Activated naive CD8-positive, alpha-beta T cell treated with anti-CD3 and anti-CD28 coated beads, Interleukin-2, amount 10 ng/mL, durations not matched to agents 7 days and 5 days (primary cell): ENCODE measurements around the gene SRRM3. TPM values are rescaled to one million over a fixed set of nuclear protein-coding genes. Genes with fewer than 3 reads are reported as not detected.
"Not testable (repeated sequence)": the region's sequence is repeated elsewhere in the genome, so short reads cannot be mapped to it uniquely, and the experiment has no call there.

Experiments
- ATAC-seq: fragments of 150-1000 bp; cut with Tn5 transposase; one replicate; pipeline ENCODE4 v1.10.0; 2021; ENCODE audit warnings: low read depth, moderate library complexity
- POLR2A ChIA-PET: fragments of 350-600 bp; sonication (Branson Sonifier 250); formaldehyde crosslinking; loops from one replicate; lab custom pipeline; 2021; ENCODE audit warnings: antibody characterized with exemption; lab: Charles Lee
- DNase-seq: peaks from one replicate; pipeline ENCODE4 v3.0.0; 2021
- H3K27ac Mint-ChIP-seq: one replicate; pipeline ENCODE4 v1.8.0; 2022; ENCODE audit warnings: mild to moderate bottlenecking, mixed read lengths
- H3K27me3 Mint-ChIP-seq: one replicate; pipeline ENCODE4 v1.8.0; 2022; ENCODE audit warnings: mild to moderate bottlenecking, moderate library complexity, mixed read lengths
- H3K36me3 Mint-ChIP-seq: one replicate; pipeline ENCODE4 v1.8.0; 2021; ENCODE audit warnings: mild to moderate bottlenecking, mixed read lengths
- H3K4me1 Mint-ChIP-seq: one replicate; pipeline ENCODE4 v1.8.0; 2021; ENCODE audit warnings: mixed read lengths
- H3K4me3 Mint-ChIP-seq: one replicate; pipeline ENCODE4 v1.8.0; 2022; ENCODE audit warnings: mild to moderate bottlenecking, moderate library complexity, mixed read lengths
- H3K9me3 Mint-ChIP-seq: one replicate; pipeline ENCODE4 v1.8.0; 2021; ENCODE audit warnings: mixed read lengths
- total RNA-seq, 2 experiments: library from RNA; stranded (reverse); gene quantifications; one replicate each; pipeline ENCODE4 v1.2.3, GENCODE V29; 2021

The SRRM3 gene
- total RNA-seq, 2 experiments from 2014 or later, result not detected

DNA sequence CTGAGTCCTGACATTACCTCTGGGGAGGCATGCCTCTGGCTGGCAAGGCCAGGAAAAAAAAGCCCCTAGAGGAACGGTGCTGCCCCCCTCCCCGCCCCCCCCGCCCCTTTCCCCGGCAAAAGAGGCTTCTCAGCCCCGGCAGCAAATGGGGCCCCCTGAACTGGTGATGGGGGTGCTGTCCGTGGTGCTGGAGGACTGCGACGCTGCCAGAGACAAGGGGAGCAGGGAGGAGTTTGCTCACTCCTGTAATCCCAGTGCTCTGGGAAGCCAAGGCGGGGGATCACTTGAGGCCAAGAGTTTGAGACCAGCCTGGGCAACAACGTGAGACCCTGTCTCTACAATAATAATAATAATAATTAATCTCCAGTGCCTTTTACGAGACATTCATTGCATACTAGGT, 23.7 kb downstream of the SRRM3 start:
- H3K27me3 Mint-ChIP-seq, result peaks cover 13% of the 10 kb centered on the region
- peak; percentile 70 for DNase-seq
- no peak overlapping the region for H3K27ac Mint-ChIP-seq
- POLR2A ChIA-PET, result no interaction called here
- peak; percentile 71 for ATAC-seq
- no peak overlapping the region for H3K4me3 Mint-ChIP-seq
- no peaks in the 10 kb centered on the region for H3K4me1 Mint-ChIP-seq
- no peaks in the 10 kb centered on the region for H3K36me3 Mint-ChIP-seq
- no peaks in the 10 kb centered on the region for H3K9me3 Mint-ChIP-seq

DNA sequence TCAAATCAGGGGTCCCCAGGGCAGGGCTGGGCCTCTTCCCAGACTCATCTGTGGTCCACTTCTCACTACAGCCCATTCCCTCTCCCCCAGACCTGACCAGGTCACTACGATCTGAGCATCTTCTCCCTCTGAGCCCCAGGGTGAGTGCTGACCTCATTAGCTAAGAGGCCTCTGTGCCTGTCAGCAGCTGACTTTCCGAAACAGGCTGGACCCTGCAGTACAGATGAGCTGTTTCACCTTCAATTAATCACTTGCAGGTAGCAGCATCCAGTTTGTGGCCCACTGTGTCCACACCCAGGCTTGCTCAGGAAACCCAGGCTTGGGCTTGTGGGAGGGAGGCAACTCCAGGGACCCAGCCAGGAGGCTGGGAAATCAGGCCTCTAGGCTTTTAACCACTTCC, 24.3 kb downstream of the SRRM3 start:
- no peak for ATAC-seq
- H3K36me3 Mint-ChIP-seq, result no peaks in the 10 kb centered on the region
- H3K27ac Mint-ChIP-seq, result no peak overlapping the region
- no peak overlapping the region for H3K4me3 Mint-ChIP-seq
- DNase-seq, result no peak
- peaks cover 15% of the 10 kb centered on the region for H3K27me3 Mint-ChIP-seq
- H3K9me3 Mint-ChIP-seq, result no peaks in the 10 kb centered on the region
- POLR2A ChIA-PET, result no interaction called here
- no peaks in the 10 kb centered on the region for H3K4me1 Mint-ChIP-seq

DNA sequence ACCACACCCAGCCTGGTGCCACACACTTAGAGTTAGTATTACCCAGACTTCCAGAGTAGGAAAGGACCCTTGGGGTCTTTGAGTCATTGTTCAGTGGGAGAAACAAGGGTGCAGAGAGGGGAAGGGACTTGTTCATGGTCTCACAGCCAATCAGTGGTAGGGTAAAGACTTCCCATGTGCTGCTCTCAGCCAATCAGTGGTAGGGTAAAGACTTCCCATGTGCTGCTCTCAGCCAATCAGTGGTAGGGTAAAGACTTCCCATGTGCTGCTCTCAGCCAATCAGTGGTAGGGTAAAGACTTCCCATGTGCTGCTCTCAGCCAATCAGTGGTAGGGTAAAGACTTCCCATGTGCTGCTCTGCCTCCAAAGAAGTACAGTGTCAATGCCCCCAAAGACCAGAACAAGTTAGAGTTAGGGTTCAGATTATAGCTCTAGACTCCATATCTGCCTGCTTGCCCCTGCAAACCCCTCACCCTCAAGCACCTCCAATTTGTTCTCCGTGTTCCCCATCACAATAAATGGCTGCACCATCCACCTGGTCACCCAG, 25.3 kb downstream of the SRRM3 start:
- H3K9me3 Mint-ChIP-seq, DNase-seq, H3K27ac Mint-ChIP-seq, H3K4me3 Mint-ChIP-seq, H3K36me3 Mint-ChIP-seq, H3K4me1 Mint-ChIP-seq, POLR2A ChIA-PET, ATAC-seq: not testable (repeated sequence)
- H3K27me3 Mint-ChIP-seq, result peaks cover 17% of the 10 kb centered on the region

DNA sequence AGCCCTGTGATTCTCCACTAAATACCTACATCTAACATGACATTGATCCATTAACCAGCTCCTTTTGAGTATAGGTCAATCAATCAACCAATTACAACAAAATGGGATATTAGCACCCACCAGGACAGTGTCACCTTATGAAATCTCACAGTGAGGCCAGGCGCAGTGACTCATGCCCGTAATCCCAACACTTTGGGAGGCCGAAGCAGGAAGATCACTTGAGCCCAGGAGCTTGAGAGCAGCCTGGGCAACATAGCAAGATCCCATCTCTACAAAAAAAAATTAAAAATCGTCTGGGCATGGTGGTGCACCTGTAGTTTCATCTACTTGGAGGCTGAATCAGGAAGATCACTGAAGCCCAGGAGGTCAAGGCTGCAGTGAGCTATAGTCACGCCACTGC, 28.5 kb downstream of the SRRM3 start:
- Mint-ChIP-seq H3K36me3 (no peaks in the 10 kb centered on the region), H3K4me1 (no peaks in the 10 kb centered on the region), H3K9me3 (no peaks in the 10 kb centered on the region), H3K27me3 (peaks cover 31% of the 10 kb centered on the region), H3K4me3 (no peak overlapping the region), H3K27ac (no peak overlapping the region)
- DNase-seq (no peak), ATAC-seq (no peak)
- POLR2A ChIA-PET, result no interaction called here

DNA sequence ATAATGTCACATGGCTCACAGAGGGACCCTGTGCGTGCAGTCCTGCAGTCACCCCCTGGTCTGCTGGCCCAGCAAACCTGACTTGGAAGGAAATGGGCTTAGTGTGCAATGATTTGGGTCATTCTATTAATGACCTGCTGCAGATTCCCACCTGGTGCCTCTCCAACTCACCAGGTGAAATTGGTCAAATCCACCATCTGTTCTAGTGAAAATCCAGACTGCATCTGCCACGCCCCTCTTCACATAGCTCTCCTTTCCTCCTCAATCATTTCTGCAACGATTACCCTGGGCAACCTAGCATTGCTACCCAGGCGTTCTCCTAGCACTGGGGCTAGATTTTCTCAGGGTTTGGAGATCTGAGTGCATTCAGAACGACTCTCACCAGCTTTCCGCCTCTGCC, 29.4 kb downstream of the SRRM3 start:
- Mint-ChIP-seq H3K4me1 (no peaks in the 10 kb centered on the region), H3K4me3 (no peak overlapping the region), H3K27ac (no peak overlapping the region), H3K36me3 (no peaks in the 10 kb centered on the region), H3K9me3 (no peaks in the 10 kb centered on the region), H3K27me3 (peaks cover 33% of the 10 kb centered on the region)
- POLR2A ChIA-PET, result interaction anchor here (0.7 kb wide), 1 partner anchor 608 kb away, joined by 4 read pairs; no protein-coding TSS in a partner anchor
- no peak for ATAC-seq
- DNase-seq, result no peak

DNA sequence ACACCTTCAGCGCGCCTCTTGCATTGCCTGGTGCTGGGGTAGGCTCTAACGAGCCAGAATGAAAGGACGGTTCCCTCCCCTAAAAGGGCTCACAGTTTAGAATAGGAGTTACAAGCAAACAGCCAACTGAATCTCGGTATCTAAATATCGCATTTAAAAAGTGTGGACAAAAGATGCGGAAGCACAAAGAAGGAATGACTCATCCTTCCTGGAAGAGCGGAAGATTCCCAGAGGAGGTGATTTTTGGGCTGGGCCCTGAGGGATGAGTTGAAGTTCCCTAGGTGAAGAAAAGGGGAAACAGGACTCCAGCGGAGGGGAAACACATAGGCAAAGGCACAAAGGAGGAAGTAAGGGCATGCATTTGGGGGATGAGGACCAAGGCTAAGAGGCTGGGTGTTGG, 29.9 kb downstream of the SRRM3 start:
- no peaks in the 10 kb centered on the region for H3K36me3 Mint-ChIP-seq
- peaks cover 36% of the 10 kb centered on the region for H3K27me3 Mint-ChIP-seq
- H3K27ac Mint-ChIP-seq, result no peak overlapping the region
- H3K4me1 Mint-ChIP-seq, result no peaks in the 10 kb centered on the region
- POLR2A ChIA-PET, result no interaction called here
- DNase-seq (no peak), ATAC-seq (no peak)
- H3K4me3 Mint-ChIP-seq, result no peak overlapping the region
- H3K9me3 Mint-ChIP-seq, result no peaks in the 10 kb centered on the region

DNA sequence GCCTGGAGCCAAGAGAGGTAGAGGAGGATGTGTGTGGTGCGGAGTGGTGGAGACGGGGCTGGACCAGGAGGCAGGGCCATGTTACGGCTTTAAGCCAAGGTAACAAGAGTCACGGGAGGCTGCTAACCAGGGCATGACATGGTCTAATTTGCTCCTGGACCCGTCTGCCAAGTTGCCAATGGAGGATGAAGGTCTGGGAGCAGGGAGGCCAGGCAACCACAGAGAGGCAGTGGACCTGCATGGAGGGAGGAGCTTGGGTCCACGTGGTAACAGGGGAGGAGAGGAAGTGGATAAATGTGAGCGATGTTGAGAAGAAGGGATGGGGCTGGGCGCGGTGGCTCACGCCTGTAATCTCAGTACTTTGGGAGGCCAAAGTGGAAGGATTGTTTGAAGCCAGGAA, 31.0 kb downstream of the SRRM3 start:
- no peak for DNase-seq
- no peaks in the 10 kb centered on the region for H3K36me3 Mint-ChIP-seq
- POLR2A ChIA-PET, result no interaction called here
- no peak overlapping the region for H3K4me3 Mint-ChIP-seq
- no peaks in the 10 kb centered on the region for H3K9me3 Mint-ChIP-seq
- no peak for ATAC-seq
- no peak overlapping the region for H3K27ac Mint-ChIP-seq
- peaks cover 38% of the 10 kb centered on the region for H3K27me3 Mint-ChIP-seq
- no peaks in the 10 kb centered on the region for H3K4me1 Mint-ChIP-seq

GRCh38 chr7:76233538-76234281, 32.0 kb downstream of the SRRM3 start:
- H3K9me3 Mint-ChIP-seq, result no peaks in the 10 kb centered on the region
- POLR2A ChIA-PET, result interaction anchor here (0.6 kb wide), 1 partner anchor 1121 kb away, joined by 3 read pairs; no protein-coding TSS in a partner anchor
- no peaks in the 10 kb centered on the region for H3K4me1 Mint-ChIP-seq
- DNase-seq, result no peak
- no peak overlapping the region for H3K27ac Mint-ChIP-seq
- no peak for ATAC-seq
- H3K27me3 Mint-ChIP-seq, result peaks cover 43% of the 10 kb centered on the region
- H3K36me3 Mint-ChIP-seq, result no peaks in the 10 kb centered on the region
- no peak overlapping the region for H3K4me3 Mint-ChIP-seq

DNA sequence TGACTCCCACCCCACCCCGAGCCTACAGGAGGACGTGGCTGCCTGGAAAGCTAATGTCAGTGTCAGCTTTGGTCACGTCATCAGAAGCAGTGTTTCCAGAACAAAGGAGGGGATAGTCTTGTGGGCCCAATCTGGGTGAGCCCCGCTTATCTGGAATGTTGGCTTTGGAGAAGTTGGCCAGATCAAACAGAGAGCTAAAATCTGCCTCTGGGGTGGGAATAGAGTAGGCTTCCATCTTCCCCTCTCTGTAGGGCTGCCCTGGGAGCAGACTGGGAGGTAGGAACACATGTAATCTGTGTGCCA, 32.5 kb downstream of the SRRM3 start:
- H3K36me3 Mint-ChIP-seq, result no peaks in the 10 kb centered on the region
- POLR2A ChIA-PET, result no interaction called here
- peaks cover 44% of the 10 kb centered on the region for H3K27me3 Mint-ChIP-seq
- H3K27ac Mint-ChIP-seq, result no peak overlapping the region
- no peaks in the 10 kb centered on the region for H3K4me1 Mint-ChIP-seq
- no peak for DNase-seq
- H3K9me3 Mint-ChIP-seq, result no peaks in the 10 kb centered on the region
- H3K4me3 Mint-ChIP-seq, result peak overlapping the region; percentile 55
- no peak for ATAC-seq

DNA sequence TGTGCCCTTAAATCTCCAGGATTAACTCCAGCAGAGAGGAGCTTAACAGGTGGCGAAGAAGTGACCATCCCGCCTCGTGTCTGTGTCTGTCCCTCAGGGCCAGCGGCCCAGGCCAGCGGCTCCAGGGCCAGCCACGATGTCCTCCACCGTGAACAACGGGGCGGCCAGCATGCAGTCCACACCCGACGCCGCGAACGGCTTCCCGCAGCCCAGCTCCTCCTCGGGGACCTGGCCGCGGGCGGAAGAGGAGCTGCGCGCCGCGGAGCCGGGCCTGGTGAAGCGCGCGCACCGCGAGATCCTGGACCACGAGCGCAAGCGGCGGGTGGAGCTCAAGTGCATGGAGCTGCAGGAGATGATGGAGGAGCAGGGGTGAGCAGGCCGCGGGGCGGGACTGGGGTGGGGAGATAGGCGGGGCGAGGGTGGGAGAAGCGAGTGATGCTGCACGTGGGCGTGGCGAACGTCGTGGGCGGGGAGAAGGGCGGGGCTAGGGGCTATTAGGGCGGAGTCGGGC, 33.3 kb downstream of the SRRM3 start:
- POLR2A ChIA-PET, result interaction anchor here (0.5 to 0.7 kb wide), 2 partner anchors 17 to 348 kb away, joined by 3 read pairs; no protein-coding TSS in a partner anchor
- DNase-seq (peak; percentile 84), ATAC-seq (peak; percentile 97)
- Mint-ChIP-seq H3K9me3 (no peaks in the 10 kb centered on the region), H3K4me1 (no peaks in the 10 kb centered on the region), H3K27ac (no peak overlapping the region), H3K27me3 (peaks cover 42% of the 10 kb centered on the region), H3K4me3 (peak overlapping the region; percentile 55), H3K36me3 (no peaks in the 10 kb centered on the region)

DNA sequence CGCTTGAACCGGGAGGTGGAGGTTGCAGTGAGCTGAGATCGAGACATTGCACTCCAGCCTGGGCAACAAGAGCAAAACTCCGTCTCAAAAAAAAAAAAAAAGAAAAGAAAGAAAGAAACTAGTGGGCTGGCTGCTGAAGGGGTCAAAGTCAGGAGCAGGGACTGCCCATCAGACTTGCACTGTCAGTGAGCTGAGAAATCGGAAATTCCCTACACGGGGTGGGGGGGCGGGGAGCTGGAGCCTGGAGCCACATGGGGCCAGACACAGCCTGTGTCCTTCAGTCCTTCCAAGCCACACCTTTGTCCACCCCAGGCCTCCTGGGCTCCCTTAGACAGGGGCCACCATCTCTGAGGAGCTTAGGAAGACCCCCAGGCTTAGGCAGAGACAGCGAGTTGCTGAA, 34.5 kb downstream of the SRRM3 start:
- Mint-ChIP-seq H3K4me3 (no peak overlapping the region), H3K27ac (no peak overlapping the region), H3K4me1 (no peaks in the 10 kb centered on the region), H3K27me3 (peaks cover 35% of the 10 kb centered on the region), H3K36me3 (no peaks in the 10 kb centered on the region), H3K9me3 (no peaks in the 10 kb centered on the region)
- POLR2A ChIA-PET, result no interaction called here
- DNase-seq (no peak), ATAC-seq (no peak)

- Mint-ChIP-seq H3K4me3 (no peak overlapping the region), H3K27me3 (peaks cover 19% of the 10 kb centered on the region), H3K27ac (no peak overlapping the region), H3K36me3 (no peaks in the 10 kb centered on the region), H3K9me3 (no peaks in the 10 kb centered on the region), H3K4me1 (no peaks in the 10 kb centered on the region)
- DNase-seq (no peak), ATAC-seq (no peak)
- POLR2A ChIA-PET, result no interaction called here
These were observed 36.6 kb downstream of the SRRM3 start for GRCh38 chr7:76238326-76238725.

- Mint-ChIP-seq H3K27ac (no peak overlapping the region), H3K9me3 (no peaks in the 10 kb centered on the region), H3K27me3 (peaks cover 12% of the 10 kb centered on the region), H3K36me3 (no peaks in the 10 kb centered on the region), H3K4me3 (no peak overlapping the region), H3K4me1 (peaks cover 1% of the 10 kb centered on the region)
- DNase-seq (no peak), ATAC-seq (no peak)
- POLR2A ChIA-PET, result no interaction called here
These were observed 39.4 kb downstream of the SRRM3 start for GRCh38 chr7:76241141-76241540.

DNA sequence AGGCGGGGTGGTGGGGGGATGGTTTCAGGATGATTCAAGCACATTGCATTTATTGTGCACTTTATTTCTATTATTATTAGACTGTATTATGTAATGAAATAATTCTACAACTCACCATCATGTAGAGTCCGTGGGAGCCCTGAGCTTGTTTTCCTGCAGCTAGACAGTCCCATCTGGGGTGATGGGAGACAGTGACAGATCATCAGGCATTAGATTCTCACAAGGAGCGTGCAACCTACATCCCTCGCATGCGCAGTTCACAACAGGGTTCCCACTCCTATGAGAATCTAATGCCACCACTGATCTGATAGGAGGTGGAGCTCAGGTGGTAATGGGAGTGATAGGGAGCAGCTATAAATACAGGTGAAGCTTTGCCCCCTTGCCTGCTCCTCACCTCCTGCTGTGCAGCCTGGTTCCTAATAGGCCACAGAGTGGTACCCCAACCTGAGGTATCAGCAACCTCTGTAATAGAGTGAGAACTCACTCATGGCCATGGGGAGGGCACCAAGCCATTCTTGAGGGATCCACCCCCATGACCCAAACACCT, 40.9 kb downstream of the SRRM3 start:
- H3K4me1 Mint-ChIP-seq, ATAC-seq, H3K9me3 Mint-ChIP-seq, H3K4me3 Mint-ChIP-seq, H3K36me3 Mint-ChIP-seq, DNase-seq, H3K27ac Mint-ChIP-seq, H3K27me3 Mint-ChIP-seq: not testable (repeated sequence)
- POLR2A ChIA-PET, result interaction anchor here (0.6 kb wide), 1 partner anchor 62 kb away, joined by 3 read pairs; no protein-coding TSS in a partner anchor
